GM19467 (cell line): Measurements from ENCODE around the gene MOGAT3.

Experiments
- ATAC-seq: cut with Tn5 transposase; IDR thresholded peaks from one replicate; pipeline ENCODE4 v1.9.1; 2021; ENCODE audit warnings: mild to moderate bottlenecking, moderate library complexity; ENCODE audit not compliant: unreplicated experiment

MOGAT3 gene

DNA sequence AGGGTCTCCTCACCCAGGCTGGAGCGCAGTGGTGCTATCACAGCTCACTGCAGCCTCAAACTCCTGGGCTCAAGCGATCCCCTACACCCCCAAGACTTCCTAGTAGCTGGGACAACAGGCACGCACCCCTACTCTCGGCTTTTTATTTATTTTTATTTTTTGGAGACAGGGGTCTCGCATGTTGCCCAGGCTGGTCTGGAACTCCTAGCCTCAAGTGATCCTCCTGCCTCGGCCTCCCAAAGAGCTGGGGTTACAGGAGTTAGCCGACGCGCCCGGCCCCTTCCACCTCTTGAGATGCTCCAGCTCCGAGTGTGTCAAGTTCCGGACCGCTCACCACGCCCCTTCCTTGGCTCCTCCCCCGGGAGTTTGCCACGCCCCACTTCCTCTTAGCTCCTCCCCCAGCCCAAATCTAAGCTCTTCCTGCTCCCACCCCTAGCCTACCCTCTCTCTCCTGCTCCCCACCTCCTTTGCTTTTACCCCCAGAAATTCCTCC lies 27.0 kb downstream of the MOGAT3 start:
- no peak for ATAC-seq

DNA sequence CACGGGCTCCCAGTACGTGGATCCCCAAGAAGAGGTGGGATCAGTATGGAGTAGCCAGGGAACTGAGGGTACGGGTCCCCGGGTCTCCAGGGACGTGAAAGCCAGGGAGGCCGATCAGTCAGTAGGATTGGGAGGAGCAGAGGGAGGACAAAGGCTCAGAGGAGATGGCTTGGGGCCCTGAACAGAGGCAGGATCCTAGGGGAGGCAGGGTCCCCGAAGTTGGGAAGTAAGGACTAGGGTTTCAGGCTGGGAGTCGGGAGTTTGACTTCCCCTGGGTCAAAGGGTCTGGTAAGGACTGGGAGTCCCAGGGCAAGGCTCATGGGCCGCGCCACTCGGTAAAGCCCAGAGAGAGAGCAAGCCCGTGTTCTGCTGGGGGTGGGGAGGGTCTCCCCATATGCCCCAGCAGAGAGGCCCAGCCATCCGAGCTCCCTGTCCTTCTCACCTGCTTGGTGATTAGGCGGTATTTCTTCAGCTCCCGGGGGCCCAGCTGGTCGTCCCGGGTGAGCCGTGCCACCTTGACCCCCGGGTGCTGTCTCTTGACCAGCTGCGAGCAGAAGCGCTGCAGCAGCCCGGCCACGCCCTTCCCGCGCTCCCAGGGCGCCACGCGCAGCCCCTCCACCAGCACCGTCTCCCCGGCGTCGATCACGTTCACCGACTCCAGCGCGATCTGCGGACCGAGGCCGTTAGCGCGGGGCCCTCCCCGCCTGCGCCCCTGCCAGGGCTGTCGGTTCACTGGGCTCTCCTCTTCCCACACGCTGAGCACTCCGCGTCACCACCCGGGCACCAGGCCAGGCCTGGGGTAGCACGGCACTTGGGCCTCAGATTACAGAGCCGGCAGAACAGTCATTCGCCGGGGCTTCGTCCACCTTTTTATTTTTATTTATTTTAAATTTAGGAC lies 27.7 kb downstream of the MOGAT3 start:
- ATAC-seq: no peak

DNA sequence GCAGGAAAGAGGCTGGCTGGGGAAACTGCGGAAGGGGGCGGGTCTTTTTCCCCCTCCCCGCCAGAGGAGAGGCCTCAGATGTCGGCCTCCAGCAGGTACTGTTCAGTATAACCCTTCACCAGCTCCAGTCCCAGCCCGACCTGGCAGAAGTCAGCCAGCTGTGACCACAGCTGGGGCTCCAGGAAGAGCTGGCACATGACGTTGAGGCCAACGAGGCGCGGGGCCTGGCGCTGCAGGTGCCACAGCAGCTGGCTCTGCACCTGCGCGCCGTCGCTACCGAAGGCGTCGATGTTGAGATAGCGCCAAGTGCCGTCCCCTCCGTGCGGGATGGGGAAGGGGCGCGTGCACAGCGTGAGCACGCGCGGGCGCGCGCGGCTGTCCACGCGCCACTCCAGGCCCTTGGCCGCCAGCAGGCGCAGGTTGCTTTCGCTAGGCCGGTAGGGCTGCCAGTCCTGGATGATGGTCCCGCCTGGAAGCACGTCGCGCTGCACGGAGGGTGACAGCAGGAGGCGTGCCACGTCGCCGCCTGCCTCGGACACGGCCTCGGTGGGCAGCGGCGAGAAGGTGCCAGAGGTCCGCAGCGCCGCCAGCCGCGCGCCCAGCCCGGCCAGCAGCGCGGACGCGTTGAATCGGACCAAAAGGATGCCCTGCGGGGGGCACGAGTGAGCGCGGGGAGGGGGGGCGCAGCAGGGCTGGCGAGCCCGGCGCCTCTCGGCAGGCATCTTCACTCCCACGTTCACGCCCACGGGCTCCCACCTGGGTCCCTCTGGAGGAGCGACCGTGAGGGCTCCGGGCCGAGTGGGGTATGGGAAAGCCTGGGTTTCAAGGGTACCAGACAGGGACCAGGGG lies 28.6 kb downstream of the MOGAT3 start:
- no peak for ATAC-seq

DNA sequence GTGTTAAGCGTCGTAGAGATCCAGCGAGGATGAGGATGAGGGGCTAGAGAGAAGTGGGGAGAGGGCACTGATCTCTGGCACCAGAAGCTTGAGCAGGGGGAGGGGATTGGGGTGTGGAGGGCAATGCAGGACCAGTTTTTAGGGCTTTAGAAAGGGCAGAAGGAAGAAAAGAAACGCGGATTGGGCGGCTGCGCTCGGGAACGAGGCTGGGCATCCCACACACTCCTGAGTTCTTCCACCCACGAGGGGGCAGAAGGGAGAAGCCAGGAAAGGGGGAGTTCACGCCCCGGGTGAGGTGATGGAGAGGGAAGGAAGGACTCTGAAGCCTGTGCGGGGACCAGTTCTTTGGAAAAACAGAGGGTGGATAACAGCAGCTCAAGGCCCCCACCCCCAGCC lies 29.4 kb downstream of the MOGAT3 start:
- no peak for ATAC-seq

DNA sequence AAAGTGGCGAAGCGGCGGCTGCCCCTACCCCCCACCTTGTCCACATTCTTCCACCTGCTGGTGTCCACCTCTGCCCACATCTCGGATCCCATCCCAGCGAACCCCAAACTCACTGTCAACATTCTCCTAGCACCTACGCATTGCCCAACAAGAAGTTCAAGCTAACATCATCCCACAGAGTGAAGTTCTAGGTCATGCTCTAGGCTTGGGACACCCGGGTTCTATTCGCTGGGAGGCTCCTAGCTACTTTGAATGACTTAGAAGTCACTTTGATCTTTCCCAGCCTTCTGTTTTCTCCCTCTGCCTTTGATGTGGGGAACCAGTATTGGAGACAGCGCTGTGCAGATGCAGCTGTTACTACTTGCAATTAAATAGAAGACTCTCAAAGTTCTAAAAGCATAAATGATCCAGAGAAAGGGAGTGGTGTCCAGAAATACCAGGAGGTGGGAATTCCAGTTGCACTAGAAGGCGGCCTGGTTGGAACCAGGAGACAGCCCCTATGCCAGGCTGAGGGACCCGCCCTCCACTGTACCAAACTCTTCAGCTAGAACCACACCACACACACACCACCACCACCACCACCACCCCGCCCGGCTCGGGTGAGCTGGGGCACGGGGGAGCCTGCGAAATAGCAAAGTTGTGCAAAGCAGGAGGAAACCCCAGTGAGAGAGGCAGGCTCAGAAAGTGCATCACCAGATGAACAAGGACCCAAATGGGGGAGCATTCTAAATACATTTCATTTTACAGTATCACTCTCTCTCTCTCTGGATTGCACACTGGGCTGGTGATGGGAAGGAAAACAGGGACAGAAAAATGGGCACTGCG lies 30.0 kb downstream of the MOGAT3 start:
- ATAC-seq: no peak

DNA sequence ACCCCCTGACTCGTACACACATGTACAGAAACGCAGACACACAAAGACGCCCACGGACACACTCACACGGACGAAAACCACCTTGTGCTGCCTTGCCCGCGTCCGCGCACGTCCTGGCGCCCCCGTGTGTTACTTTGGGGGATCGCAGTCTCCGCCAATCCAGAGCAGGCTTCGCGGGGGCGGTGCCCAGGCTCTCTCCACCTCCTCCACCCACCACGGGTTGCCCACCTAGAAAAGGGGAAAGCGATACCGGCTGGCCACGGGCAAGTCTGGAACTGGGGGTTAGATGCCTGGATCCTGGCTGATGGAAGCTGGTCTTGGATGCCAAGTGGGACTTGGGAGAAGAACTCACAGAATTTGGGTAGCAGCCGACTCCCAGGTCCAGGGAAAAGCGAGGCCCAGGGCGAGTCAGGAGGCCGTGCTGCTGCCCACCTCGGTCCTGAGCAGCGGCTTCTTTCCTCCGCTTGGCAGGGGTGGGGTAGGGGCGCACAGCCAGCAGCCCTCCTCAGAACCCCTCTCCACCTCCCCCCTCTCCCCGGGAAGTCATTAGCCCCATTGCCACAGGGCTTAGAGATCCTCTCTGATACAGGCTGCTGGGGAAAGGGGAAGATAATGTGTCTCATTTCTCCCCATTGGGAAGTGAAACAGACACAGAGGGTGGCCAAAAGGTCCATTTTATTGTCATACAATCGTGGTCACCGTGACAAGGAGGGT lies 30.8 kb downstream of the MOGAT3 start:
- no peak for ATAC-seq

DNA sequence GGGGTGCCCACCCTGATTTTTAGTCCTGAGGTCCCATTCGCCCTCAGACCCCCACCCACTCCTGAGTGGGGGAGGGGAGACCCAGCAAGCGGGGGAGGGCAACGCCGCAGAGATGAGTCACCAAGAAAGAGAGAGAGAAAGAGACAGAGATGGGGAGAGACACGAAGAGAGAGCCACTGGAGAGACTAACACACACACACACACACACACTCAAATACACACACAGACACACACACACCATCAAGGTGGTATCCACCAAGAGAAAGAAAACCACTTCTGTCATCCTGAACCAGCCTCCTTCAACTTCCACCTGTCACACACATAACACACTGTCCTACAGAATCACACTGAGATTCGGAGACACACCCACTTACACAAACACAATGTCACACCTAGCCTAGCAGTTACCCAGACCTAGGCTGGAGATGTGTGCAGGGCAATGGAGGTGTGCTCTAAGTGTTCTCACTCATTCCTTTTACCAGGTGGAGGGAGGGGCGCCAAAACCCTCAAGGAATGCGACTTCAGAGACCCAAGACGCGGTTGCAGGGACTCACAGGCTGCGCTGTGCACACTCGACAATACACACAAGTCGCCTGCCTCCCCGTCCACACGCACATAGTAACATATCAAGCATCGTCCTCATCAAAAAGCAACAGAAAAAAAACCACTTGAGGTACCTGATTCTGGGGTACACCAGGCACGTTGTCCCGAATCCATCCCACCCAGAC lies 31.6 kb downstream of the MOGAT3 start:
- ATAC-seq: no peak

DNA sequence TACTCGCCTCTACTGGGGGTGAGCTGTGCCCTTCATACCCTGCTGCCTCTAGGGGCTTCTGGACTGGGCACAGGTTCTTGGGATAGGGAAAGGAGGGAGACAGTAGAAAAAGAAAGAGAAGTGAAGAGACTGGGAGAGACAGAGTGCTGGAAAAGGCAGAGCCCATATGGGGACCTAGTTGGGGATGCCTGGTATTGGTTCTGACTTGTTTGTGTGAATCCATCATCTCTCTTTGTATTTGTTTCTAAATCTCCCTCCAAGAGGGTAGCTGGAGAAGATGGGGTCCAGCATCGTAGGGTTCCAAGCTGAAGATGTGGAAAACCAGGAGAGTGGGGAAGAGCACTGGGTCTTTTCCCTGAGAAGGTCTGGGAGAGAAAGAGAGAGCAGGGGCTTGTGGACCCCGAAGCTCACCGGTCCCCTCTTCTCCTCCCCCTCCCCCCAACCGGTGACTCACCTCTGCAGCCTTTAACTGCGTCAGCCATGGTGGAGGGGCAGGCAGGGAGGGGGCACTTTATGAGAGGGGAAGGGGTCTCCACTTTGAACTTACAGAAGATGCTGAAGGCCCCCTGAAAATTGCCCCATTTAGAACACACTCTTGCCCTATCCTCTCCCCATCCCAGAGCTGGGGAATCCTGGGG lies 32.3 kb downstream of the MOGAT3 start:
- ATAC-seq: no peak

DNA sequence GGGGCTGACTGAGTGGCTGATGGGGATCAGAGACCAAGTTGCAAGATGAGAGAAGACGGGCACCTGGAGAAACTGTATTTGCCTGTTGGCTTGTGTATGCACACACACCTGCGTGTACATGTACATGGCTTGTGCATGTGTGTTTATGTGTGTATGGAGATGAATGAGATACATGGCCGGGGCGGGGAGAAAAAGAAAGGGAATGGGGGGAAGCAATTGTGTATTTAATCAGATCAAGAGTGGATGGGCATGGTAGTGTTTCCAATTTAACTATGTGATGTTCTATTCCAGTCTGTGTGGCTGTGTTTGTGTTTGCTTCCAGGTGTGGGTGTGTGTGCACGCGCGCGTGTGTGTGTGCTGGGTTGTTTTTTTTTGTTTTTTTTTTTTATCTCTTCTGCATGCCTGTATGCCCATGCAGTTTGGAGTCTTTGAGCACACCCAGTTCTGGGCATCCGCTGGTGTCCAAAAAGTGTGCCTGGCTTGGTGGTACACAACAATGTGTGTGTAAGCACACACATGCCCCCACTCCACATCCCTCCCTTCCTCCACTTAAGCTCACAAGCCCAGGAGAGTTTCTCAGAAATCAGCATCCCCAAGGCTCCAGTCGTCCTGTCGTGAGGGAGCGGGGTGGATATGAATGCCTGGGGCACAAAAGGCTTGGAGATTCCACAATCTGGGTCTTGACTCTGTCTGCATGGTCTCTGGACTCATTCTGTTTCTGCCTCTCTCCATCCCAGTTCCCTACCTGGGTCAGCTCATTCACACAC lies 33.0 kb downstream of the MOGAT3 start:
- no peak for ATAC-seq

DNA sequence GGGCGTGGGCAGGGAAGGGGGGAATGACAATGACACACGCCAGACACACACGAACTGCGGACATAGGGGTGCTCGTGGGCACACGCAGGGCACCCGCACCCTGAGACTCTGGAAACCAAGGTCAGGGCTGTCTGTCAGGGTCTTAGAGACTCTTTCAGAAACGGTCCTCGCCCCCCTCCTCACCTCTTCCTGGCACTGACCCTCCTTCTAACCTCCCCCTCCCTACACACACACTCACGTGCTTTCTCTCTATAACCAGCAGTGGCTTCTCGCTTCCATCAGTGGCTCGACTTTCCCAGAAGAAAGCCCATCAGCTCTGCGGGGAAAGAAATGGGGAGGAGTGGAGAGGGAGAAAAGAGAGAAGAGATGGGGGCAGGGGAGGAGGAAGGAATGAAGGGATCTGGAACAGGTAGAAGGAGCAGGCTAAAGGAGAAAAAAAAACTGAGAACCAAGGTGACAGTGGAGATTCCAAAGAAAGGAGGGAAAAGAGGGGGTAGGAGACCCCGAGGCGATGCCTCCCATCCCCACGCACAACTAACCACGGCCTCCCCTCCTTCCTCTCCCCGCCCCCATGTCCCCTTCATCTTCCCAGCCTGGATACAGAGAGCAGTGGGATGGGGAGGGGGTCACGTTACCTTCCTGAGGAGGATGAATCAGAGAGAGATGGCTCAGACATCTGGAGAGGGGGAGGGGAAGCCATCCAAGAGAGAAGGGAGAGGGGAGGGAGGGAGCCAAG lies 33.8 kb downstream of the MOGAT3 start:
- no peak for ATAC-seq

DNA sequence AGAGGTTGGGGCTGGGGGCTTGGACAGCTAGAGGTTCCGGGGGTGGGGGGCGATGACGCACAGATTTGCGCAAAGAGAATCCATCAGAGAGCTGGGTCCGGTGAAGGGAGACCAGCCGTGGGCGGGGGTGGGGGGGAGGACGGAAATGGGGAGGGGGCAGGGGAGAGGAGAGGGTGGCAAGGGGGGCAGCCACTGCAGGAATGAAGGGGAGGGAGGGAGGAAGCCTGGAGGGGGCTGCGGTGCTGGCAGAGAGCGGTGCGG lies 34.3 kb downstream of the MOGAT3 start:
- no peak for ATAC-seq

DNA sequence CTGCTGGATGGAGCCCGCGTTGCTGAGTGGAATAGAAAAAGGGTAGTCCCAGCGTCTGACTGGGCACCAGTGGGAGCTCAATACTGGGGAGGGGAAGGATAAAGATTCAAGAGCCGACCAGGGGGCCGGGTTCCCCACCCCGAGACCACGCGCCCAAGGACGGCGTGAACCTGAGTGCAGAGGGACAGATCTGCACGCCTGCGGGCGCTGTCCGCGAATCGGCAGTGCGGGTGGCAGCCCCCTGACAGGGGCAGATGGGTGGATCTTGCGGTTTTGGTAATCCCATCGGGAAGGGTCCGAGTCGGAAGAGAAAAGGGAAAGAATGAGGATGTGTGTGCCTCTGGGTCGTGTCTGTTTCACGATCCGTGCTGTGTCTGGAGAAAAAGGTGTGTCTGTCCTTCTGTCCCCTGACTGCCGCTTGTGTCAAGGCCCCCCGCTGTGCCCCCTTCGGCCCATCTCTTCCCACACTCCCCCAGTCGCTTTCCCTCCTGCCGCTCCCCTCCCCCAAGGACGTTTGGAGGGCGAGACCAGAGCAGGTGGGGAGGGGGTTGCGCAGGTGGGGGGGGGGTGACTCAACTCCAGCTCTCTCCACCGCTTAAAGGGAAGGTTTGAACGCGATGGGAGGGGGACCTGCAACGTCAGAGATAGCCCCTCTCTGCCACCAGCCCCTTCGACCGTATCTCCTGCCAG lies 34.7 kb downstream of the MOGAT3 start:
- ATAC-seq: no peak

DNA sequence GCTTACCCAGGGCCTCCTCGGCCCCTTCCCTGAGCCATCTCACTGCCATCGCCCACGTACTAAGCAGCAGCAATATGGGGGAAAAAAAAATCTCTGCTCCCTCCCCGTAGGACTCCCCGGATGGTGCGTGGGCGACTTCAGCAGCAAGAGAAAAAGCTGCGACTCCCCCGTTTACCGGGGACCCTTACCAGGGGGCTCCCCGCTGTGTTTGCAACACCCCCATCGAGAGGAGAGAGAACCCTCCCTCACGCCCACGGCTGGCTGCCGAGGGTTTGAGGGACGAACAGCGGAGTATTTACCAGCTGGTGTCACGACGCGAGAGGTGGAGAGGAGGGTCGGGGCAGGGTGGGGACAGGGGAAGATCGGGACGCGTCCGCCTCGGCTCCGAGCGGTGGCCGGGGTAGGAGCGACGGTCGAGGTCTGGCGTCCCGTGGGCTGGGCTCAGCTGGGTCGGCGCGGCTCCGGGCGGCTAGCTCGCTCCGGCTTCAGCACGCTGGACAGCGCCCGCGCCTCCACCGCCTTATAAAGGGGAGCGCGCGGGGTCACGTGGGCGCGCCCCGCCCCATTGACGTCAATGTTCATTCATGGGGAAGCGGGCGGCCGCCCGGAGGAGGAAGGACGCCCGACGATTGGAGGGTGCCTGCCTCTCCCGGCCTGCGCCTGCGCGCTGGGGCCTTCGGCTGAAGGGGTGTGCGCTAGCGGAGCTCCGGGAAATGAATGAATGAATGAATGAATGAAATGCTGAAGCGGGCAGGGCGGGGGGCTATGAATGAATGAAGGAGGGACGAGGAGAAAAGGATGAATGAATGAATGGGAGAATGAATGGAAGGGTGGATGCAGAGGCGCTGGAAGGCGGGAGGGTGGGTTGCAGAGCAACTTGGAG lies 35.5 kb downstream of the MOGAT3 start, which contains the start of gene VGF:
VGF (minus strand) TSS at position 495 of the 883 bp plus-strand sequence. CDS start 726 bp downstream, outside the sequence.
- ATAC-seq: peak; percentile 64

DNA sequence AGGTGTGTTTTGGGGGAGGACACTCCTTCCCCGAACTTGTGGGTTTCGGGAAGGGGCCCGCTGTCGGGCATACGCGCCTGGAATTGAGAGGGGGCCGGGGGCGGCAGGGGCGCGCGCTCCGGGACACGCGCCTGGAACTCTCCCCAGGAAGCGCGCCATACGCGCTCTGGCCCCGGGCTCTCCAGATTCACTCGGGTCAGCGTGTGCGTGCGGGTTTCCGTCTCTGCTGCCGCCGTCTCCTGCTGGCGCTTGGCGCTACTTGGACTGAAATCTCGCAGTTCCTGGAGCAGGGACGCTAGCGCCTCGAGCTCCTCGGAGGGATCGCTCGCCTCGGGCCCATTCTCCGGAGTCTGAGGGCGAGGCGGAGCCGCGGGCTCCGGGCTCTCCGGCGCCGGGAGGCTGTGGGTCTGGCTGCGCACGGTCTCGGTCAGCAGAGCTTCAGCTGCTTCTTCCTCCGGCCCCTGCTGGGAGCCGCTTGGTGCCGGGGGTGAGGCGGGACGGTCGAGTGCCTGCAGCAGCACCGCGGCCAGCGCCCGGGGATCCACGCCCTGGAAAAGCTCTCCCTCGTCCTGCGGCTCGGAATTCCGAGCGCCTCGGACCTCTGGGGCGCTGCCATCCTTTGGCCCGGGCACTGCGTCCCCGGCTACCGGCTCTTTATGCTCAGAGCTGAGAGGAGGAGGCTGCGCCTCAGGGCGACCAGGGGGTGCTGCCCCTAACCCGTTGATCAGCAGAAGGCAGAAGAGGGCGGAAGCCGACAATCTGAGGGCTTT lies 36.6 kb downstream of the MOGAT3 start:
- no peak for ATAC-seq

DNA sequence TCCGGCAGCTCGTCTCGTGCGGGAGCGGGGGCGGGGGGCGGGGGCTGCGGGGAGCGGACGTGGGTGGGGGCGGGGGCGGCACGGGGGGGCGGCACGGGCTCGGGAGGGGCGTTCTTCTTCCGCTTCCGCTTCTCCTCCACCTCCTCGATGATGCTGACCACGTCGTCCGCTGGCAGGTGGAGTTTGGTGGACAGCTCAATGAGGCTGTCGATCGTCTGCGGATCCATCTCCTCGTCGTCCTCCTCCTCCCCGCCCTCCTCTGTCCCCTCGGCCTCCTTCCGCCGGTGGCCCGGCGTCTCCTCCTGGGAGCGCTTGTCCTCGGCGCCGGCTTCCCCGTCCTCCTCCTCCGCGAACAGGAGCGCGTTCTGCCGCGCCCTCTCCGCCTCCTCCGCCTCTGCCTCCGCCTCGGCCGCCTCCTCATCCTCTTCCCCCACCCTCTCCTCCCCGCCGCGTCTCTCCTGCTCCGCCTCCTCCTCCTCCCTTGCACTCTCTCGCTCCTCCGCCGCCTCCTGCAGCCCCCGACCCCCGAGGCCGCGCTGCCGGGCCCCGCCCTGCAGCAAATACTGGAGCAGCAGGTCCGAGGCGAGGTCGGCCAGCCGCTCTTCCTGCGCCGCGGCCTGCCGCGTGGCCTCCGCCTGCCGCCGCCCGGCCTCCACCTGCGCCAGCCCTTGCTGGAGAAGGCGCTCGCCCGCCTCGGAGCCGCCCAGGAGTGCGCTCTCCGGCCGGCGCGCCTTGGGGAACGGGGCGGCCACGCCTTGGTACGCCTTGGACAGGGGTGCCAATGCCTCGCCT lies 37.4 kb downstream of the MOGAT3 start:
- ATAC-seq: no peak
